HUES48 (cell line): ENCODE results near the gene RUSC1.

Experiments
- H3K27ac ChIP-seq: one replicate; pipeline ENCODE4 v1.7.0; 2013; ENCODE audit warnings: low read depth, low read length, inconsistent platforms
- H3K27me3 ChIP-seq: 2 replicates; pipeline ENCODE4 v1.6.1; 2013; ENCODE audit warnings: mild to moderate bottlenecking, low read length; ENCODE audit not compliant: control insufficient read depth, insufficient read depth
- H3K36me3 ChIP-seq: 2 replicates; pipeline ENCODE4 v1.6.1; 2013; ENCODE audit warnings: low read length; ENCODE audit not compliant: control insufficient read depth, insufficient read depth
- H3K4me1 ChIP-seq: 2 replicates; pipeline ENCODE4 v1.6.1; 2013; ENCODE audit warnings: mild to moderate bottlenecking, low read length; ENCODE audit not compliant: control insufficient read depth, insufficient read depth
- H3K4me3 ChIP-seq: 2 replicates; pipeline ENCODE4 v1.5.1; 2013; ENCODE audit warnings: mild to moderate bottlenecking, low read depth, low read length
- H3K9ac ChIP-seq: 2 replicates; pipeline ENCODE4 v1.6.1; 2013; ENCODE audit warnings: mild to moderate bottlenecking, low read depth, low read length, moderate library complexity
- H3K9me3 ChIP-seq: 2 replicates; pipeline ENCODE4 v1.6.1; 2013; ENCODE audit warnings: low read length; ENCODE audit not compliant: control insufficient read depth, insufficient read depth

Gene RUSC1

DNA sequence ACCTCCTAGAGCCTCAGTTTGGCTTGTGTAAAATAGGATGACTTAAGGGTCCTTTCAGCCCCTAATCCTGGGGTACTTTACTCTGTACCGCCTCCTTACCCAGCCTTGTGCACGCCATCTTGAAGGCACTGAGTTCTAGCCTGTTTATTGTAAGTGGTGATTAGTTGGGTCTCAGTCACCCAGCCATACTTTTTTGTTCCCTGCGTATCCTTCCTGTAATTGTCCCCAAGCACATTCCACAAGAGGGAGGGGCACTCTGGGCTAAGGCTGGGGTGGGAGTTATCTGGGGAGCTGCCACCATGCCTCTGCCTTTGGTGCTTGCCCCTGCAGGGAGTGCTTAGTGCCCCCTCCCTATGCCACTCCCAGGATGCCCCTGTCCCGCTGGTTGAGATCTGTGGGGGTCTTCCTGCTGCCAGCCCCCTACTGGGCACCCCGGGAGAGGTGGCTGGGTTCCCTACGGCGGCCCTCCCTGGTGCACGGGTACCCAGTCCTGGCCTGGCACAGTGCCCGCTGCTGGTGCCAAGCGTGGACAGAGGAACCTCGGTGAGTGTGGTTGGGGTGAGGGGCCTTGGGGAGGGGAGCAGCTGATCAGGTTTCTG is 11.2 kb upstream of the RUSC1 start:
- 0 out of 2 replicates have a peak, but pooled peaks cover 3% of the 10 kb centered on the region for H3K27me3 ChIP-seq
- H3K9me3 ChIP-seq = no peaks in the 10 kb centered on the region
- H3K27ac ChIP-seq = peak overlapping the region; percentile 97
- H3K36me3 ChIP-seq = peaks cover 35% of the 10 kb centered on the region
- peak overlapping the region; percentile 89 for H3K9ac ChIP-seq
- H3K4me1 ChIP-seq = 0 out of 2 replicates have a peak, but pooled peaks cover 3% of the 10 kb centered on the region
- H3K4me3 ChIP-seq = peak overlapping the region; percentile 99

DNA sequence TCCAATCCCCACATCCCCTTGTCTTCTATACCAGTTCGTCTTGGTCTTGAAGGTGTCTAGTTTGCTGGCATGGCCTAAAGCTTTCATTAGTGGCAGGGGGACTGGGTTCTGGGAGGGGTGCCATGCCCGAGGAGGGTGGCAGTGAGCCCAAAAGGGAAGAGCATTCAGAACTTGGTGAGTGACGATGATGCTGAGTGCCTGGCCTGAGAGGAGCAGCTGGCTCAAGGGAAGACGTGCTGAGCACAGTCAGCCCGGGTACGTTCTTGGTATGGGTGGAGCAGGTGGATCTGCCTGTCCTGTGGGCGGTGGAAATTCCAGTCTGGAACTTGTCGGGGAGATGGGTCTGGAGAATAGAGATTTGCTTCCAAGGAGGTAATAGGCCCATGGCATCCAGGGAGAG is 7.4 kb upstream of the RUSC1 start:
- Histone ChIP-seq H3K27me3 (no peaks in the 10 kb centered on the region), H3K9me3 (no peaks in the 10 kb centered on the region), H3K4me1 (no peaks in the 10 kb centered on the region), H3K27ac (no peak overlapping the region), H3K9ac (no peak overlapping the region), H3K4me3 (no peak overlapping the region), H3K36me3 (peaks cover 60% of the 10 kb centered on the region)

GRCh38 chr1:155316922-155317321 is 3.8 kb upstream of the RUSC1 start:
- Histone ChIP-seq H3K9me3 (no peaks in the 10 kb centered on the region), H3K27me3 (peaks cover 9% of the 10 kb centered on the region), H3K27ac (no peak overlapping the region), H3K4me1 (peaks cover 14% of the 10 kb centered on the region), H3K9ac (no peak overlapping the region), H3K4me3 (no peak overlapping the region), H3K36me3 (peaks cover 58% of the 10 kb centered on the region)

DNA sequence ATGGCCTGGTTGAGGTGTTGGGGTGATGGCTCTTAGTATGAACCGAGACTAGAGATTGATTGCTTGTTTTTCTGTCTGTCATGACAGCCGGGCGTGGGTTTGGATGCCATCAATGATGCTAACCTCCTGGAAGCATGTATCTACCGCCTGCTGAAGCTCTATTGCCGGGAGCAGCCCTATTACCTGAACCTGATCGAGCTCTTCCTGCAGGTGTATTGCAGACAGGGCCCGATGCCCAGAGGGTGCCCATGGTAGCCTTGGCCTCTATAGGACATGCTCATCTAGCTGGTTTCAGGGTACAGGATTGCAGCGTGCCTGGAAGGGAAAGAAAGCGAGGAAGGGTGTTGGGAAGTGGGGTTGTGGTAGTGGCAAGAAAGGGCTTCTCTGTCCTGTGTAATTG is 2.6 kb upstream of the RUSC1 start:
- Histone ChIP-seq H3K27ac (no peak overlapping the region), H3K4me1 (peaks cover 21% of the 10 kb centered on the region), H3K27me3 (peaks cover 12% of the 10 kb centered on the region), H3K36me3 (peaks cover 48% of the 10 kb centered on the region), H3K9ac (no peak overlapping the region), H3K4me3 (no peak overlapping the region), H3K9me3 (no peaks in the 10 kb centered on the region)

DNA sequence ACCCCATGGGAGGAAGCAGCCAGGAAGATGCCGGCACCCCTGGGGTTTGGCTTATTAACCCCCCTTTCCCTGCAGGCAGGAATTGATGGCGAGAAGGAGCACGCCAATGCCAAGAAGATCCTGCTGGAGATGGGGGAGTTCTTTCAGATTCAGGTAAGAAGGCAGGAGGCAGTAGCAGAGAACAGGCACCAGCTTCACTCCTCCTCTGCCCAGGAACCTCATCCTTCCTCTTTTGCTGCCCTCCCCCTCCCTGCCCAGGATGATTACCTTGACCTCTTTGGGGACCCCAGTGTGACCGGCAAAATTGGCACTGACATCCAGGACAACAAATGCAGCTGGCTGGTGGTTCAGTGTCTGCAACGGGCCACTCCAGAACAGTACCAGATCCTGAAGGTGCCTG is 1.2 kb upstream of the RUSC1 start:
- Histone ChIP-seq H3K27ac (no peak overlapping the region), H3K36me3 (peaks cover 39% of the 10 kb centered on the region), H3K9me3 (no peaks in the 10 kb centered on the region), H3K4me1 (peaks cover 21% of the 10 kb centered on the region), H3K4me3 (no peak overlapping the region), H3K27me3 (peaks cover 12% of the 10 kb centered on the region), H3K9ac (no peak overlapping the region)

DNA sequence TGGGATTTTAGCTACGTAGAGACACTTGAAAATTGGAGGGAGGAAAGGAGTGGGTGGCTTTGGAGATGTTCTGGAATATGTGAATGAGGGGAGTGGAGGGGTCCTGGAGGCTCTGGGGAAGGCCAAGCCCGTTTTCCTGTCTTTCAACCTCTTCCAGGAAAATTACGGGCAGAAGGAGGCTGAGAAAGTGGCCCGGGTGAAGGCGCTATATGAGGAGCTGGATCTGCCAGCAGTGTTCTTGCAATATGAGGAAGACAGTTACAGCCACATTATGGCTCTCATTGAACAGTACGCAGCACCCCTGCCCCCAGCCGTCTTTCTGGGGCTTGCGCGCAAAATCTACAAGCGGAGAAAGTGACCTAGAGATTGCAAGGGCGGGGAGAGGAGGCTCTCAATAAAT is 442 bp upstream of the RUSC1 start:
- Histone ChIP-seq H3K9ac (no peak overlapping the region), H3K27me3 (peaks cover 12% of the 10 kb centered on the region), H3K9me3 (no peaks in the 10 kb centered on the region), H3K4me1 (peaks cover 21% of the 10 kb centered on the region), H3K27ac (peak overlapping the region; percentile 17), H3K4me3 (peak overlapping the region; percentile 86), H3K36me3 (peaks cover 32% of the 10 kb centered on the region)

GRCh38 chr1:155321639-155322503 is 1.2 kb downstream of the RUSC1 start:
- Histone ChIP-seq H3K27me3 (peaks cover 12% of the 10 kb centered on the region), H3K4me1 (peaks cover 24% of the 10 kb centered on the region), H3K4me3 (peak overlapping the region; percentile 86), H3K27ac (no peak overlapping the region), H3K36me3 (peaks cover 39% of the 10 kb centered on the region), H3K9me3 (no peaks in the 10 kb centered on the region), H3K9ac (no peak overlapping the region)

GRCh38 chr1:155322571-155322952 is 1.9 kb downstream of the RUSC1 start:
- Histone ChIP-seq H3K27ac (peak overlapping the region; percentile 96), H3K9me3 (no peaks in the 10 kb centered on the region), H3K36me3 (peaks cover 41% of the 10 kb centered on the region), H3K4me1 (peaks cover 24% of the 10 kb centered on the region), H3K27me3 (peaks cover 12% of the 10 kb centered on the region), H3K4me3 (peak overlapping the region; percentile 85), H3K9ac (no peak overlapping the region)

GRCh38 chr1:155322953-155323728 is 2.4 kb downstream of the RUSC1 start:
- Histone ChIP-seq H3K4me3 (peak overlapping the region; percentile 85), H3K27ac (peak overlapping the region; percentile 96), H3K9ac (no peak overlapping the region), H3K36me3 (peaks cover 41% of the 10 kb centered on the region), H3K9me3 (no peaks in the 10 kb centered on the region), H3K27me3 (peaks cover 12% of the 10 kb centered on the region), H3K4me1 (peaks cover 24% of the 10 kb centered on the region)

DNA sequence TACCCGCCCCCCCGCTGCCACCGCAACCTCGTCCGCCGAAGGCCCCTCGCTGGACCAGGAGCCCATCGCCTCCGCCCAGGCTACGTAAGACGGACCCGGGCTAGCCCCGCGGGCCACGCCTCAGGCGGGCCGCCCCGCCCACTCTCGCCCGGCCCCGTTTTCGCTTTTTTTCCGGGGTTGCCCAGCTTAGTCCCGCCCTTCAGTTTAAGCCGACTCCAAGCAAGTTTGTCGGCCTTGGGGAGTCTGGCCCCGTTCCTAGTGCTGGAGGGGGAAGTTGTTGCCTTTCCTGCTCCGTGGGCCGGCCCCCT is 3.0 kb downstream of the RUSC1 start:
- Histone ChIP-seq H3K9ac (peak overlapping the region; percentile 44; the same call in 1 of the 2 replicates), H3K27ac (peak overlapping the region; percentile 96), H3K9me3 (no peaks in the 10 kb centered on the region), H3K4me3 (peak overlapping the region; percentile 85), H3K4me1 (peaks cover 24% of the 10 kb centered on the region), H3K36me3 (peaks cover 40% of the 10 kb centered on the region), H3K27me3 (peaks cover 12% of the 10 kb centered on the region)
